Stimulated activated memory B cell treated with anti-CD40 and anti-IgM and Interleukin-4, amounts not matched to agents 10 μg/mL and 1 μg/mL and 100 μg/mL, for 72 hours (primary cell): ENCODE data around the gene RASGRP4.
"Not testable (repeated sequence)": the region's sequence is repeated elsewhere in the genome, so short reads cannot be mapped to it uniquely, and the experiment has no call there.

Experiments used
- ATAC-seq: fragments of 150-1000 bp; cut with Tn5 transposase; 2 replicates; pipeline ENCODE4 v1.10.0; 2021
- H3K27ac Mint-ChIP-seq: one replicate; pipeline ENCODE4 v1.8.0; 2022; ENCODE audit warnings: mild to moderate bottlenecking, mixed read lengths
- H3K27me3 Mint-ChIP-seq: one replicate; pipeline ENCODE4 v1.8.0; 2022; ENCODE audit warnings: mixed read lengths
- H3K36me3 Mint-ChIP-seq: one replicate; pipeline ENCODE4 v1.8.0; 2022; ENCODE audit warnings: mixed read lengths
- H3K4me1 Mint-ChIP-seq: one replicate; pipeline ENCODE4 v1.8.0; 2022; ENCODE audit warnings: mixed read lengths
- H3K4me3 Mint-ChIP-seq: one replicate; pipeline ENCODE4 v1.8.0; 2022; ENCODE audit warnings: mild to moderate bottlenecking, moderate library complexity, mixed read lengths
- H3K9me3 Mint-ChIP-seq: one replicate; pipeline ENCODE4 v1.8.0; 2022; ENCODE audit warnings: mixed read lengths

Gene RASGRP4

DNA sequence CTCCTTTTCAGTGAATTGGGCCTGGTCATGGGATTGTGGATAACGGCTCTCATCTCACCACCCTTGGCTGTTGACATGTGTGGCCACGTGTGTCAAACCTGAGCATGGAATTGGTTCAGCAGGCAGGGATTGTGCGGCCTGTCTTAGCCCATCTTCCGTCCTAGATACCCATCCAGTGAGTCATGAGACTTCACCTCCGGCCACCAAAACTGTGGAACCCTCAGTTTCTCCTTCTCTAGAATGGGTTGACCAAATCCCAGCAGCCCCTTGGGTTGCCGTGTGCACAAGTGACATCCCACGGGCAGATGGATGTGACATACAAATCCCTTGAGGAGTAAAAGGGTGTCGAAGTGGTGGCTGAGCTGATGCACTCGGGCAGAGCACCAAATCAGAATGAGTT lies 44.9 kb downstream of the RASGRP4 start:
- no peaks in the 10 kb centered on the region for H3K9me3 Mint-ChIP-seq
- no peak for ATAC-seq
- H3K27ac Mint-ChIP-seq, result no peak overlapping the region
- peaks cover 24% of the 10 kb centered on the region for H3K27me3 Mint-ChIP-seq
- H3K4me1 Mint-ChIP-seq, result peaks cover 18% of the 10 kb centered on the region
- no peak overlapping the region for H3K4me3 Mint-ChIP-seq
- peaks cover 76% of the 10 kb centered on the region for H3K36me3 Mint-ChIP-seq

DNA sequence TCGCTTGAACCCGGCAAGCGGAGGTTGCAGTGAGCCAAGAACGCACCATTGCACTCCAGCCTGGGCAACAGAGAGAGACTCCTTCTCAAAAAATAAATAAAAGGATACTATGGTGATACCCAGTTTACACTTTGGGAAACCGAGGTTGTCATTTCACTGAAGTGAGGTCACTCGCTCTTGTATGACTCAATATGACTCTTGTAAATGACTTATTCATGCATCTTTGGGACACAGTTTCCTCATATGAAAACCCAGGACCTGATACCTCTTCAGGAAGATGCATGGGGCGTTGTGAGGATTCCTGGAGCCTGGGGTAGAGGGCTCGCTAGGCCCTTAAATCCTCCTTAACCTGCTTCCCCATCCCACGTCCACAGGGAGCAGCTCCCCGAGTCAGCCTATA lies 47.2 kb downstream of the RASGRP4 start:
- Mint-ChIP-seq H3K36me3 (peaks cover 70% of the 10 kb centered on the region), H3K27ac (no peak overlapping the region), H3K4me3 (no peak overlapping the region), H3K4me1 (peaks cover 25% of the 10 kb centered on the region), H3K9me3 (no peaks in the 10 kb centered on the region), H3K27me3 (peaks cover 12% of the 10 kb centered on the region)
- ATAC-seq, result no peak

DNA sequence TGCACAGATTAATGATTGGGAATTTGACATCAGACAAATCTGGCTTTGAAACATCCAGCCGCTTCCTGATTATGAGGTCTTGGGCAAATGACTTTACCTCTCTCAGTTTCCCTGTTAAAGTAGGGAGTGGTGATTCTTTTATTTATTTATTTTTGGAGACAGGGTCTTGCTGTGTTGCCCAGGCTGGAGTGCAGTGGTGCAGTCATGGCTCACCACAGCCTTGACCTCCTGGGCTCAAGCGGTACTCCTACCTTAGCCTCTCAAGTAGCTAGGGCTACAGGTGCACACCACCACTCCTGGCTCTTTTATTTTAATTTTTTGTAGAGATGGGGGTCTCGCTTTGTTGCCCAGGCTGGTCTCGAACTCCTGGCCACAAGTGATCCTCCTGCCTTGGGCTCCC lies 49.0 kb downstream of the RASGRP4 start:
- H3K27ac Mint-ChIP-seq, result no peak overlapping the region
- peaks cover 51% of the 10 kb centered on the region for H3K36me3 Mint-ChIP-seq
- no peaks in the 10 kb centered on the region for H3K27me3 Mint-ChIP-seq
- peaks cover 25% of the 10 kb centered on the region for H3K4me1 Mint-ChIP-seq
- ATAC-seq, result no peak
- H3K4me3 Mint-ChIP-seq, result no peak overlapping the region
- H3K9me3 Mint-ChIP-seq, result no peaks in the 10 kb centered on the region

DNA sequence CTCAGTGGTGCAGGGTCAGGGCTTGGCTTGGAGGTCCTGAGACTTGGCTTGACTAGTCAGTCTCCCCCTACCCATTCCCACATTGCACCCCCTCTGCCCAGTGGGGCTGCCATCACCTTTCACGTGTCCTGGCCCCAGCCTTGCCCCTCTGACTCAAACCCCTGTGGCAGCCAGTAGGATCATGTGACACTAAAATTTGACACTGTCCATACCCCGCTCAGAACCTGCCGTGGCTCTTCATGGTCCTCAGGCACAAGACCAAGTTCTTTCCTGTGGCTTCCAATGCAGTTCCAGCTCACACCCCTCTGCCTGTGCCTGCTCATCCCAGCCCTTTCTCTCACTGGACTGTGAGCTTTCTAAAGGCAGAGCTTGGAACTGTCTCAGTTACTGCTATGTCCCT lies 49.4 kb downstream of the RASGRP4 start:
- H3K4me3 Mint-ChIP-seq, result peak overlapping the region; percentile 45
- no peaks in the 10 kb centered on the region for H3K9me3 Mint-ChIP-seq
- H3K27ac Mint-ChIP-seq, result no peak overlapping the region
- H3K4me1 Mint-ChIP-seq, result peaks cover 25% of the 10 kb centered on the region
- H3K36me3 Mint-ChIP-seq, result peaks cover 47% of the 10 kb centered on the region
- no peaks in the 10 kb centered on the region for H3K27me3 Mint-ChIP-seq
- no peak for ATAC-seq

DNA sequence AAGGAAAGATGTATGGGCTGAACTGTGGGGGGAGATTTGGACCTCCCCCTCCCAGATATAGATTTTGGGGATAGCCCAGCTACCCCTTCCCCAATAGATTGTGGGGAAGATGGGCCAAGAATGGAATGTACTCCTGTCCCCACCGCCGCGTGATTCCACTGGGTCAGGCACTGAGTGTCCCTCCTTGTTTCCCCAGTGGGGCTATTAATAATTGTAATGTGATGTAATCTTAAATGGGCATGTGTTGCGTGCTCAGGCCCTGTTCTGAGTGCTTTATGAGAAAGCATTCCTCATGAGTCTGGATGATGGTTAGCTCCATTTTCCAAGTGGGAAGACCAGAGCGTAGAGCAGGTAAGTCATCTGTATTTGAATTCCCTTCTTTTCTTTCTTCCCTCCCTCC lies 50.3 kb downstream of the RASGRP4 start:
- Mint-ChIP-seq H3K9me3 (no peaks in the 10 kb centered on the region), H3K4me1 (peaks cover 25% of the 10 kb centered on the region), H3K36me3 (peaks cover 38% of the 10 kb centered on the region), H3K27me3 (no peaks in the 10 kb centered on the region), H3K27ac (peak overlapping the region; percentile 96), H3K4me3 (peak overlapping the region; percentile 94)
- ATAC-seq, result no peak

DNA sequence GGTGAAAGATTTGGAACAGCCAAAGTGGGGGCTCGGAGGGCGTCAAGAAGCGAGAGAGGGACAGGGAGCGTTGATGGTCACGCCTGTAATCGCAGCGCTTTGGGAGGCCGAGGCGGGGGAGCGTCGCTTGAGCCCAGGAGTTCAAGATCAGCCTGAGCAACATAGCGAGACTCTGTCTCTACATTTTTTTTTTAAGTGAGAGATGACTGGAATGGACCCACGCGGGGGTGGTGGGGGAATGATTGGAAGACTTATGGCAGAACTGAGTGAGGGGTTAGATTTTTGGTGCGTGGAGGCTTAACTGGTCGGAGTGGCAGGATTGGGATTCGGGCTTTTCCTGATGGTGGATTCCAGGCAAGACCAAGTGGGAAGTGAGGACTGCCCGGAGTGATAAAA lies 50.9 kb downstream of the RASGRP4 start:
- no peak for ATAC-seq
- Mint-ChIP-seq H3K27ac (peak overlapping the region; percentile 96), H3K4me1 (peaks cover 25% of the 10 kb centered on the region), H3K4me3 (peak overlapping the region; percentile 94), H3K27me3 (no peaks in the 10 kb centered on the region), H3K9me3 (no peaks in the 10 kb centered on the region), H3K36me3 (peaks cover 32% of the 10 kb centered on the region)

DNA sequence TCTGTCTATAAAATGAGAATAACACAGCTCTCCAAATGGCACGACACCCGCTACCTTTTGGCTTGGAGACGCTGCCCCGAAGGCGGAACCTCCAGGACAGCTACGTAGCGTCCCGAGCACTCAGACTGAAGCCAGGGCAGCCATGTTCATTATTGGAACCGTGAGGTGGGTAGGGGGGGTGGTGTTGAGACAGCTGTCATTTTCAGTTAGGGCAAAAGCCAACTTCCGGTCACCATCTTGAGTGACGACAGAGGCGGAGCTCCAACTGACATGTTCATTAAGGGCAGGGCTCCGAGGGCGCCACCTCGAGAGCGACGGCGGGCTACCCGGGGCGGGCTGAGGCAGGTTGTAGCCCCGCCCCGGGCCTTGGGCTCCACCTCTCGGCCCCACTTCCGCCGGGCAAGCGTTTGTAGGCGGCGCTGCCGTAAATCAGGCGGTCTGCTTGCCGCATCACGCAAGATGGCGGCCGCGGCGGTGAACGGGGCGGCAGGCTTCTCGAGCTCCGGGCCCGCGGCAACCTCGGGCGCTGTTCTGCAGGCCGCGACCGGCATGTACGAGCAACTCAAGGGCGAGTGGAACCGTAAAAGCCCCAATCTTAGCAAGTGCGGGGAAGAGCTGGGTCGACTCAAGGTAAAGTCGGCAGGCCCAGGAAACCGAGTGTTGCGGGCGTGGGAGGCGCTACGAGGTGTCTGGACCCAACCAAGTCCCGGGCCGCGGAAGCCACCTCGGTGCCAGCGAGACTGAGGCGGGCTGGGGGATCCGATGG lies 51.5 kb downstream of the RASGRP4 start, which contains the start of gene PSMD8:
TSS of gene PSMD8 (plus strand) at position 240 of the 766 bp plus-strand sequence. CDS start at position 271, 31 bp downstream.
- peak; percentile 100 for ATAC-seq
- H3K9me3 Mint-ChIP-seq, result no peaks in the 10 kb centered on the region
- peak within 1 kb of the TSS; percentile 96 for H3K27ac Mint-ChIP-seq
- H3K36me3 Mint-ChIP-seq, result peaks cover 26% of the 10 kb centered on the region
- peaks cover 25% of the 10 kb centered on the region for H3K4me1 Mint-ChIP-seq
- peak within 1 kb of the TSS; percentile 94 for H3K4me3 Mint-ChIP-seq
- no peaks in the 10 kb centered on the region for H3K27me3 Mint-ChIP-seq

DNA sequence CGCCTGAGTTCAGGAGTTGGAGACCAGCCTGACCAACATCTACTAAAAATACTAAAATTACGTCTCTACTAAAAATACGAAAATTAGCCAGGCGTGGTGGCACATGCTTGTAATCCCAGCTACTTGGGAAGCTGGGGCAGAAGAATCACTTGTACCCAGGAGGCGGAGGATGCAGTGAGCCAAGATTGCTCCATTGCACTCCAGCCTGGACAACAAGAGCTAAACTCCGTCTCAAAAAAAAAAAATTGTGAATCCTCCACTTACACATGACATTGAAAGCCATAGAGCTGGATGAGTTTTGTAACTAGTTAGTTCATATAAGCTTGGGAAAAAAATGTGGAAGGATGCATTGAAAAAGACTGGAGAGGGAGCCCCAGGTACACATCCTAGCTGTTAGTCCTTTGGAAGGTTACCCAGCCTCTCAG lies 52.1 kb downstream of the RASGRP4 start:
- H3K9me3 Mint-ChIP-seq, result no peaks in the 10 kb centered on the region
- peak overlapping the region; percentile 96 for H3K27ac Mint-ChIP-seq
- H3K27me3 Mint-ChIP-seq, result no peaks in the 10 kb centered on the region
- peak overlapping the region; percentile 94 for H3K4me3 Mint-ChIP-seq
- peaks cover 20% of the 10 kb centered on the region for H3K36me3 Mint-ChIP-seq
- H3K4me1 Mint-ChIP-seq, result peaks cover 25% of the 10 kb centered on the region
- no peak for ATAC-seq

DNA sequence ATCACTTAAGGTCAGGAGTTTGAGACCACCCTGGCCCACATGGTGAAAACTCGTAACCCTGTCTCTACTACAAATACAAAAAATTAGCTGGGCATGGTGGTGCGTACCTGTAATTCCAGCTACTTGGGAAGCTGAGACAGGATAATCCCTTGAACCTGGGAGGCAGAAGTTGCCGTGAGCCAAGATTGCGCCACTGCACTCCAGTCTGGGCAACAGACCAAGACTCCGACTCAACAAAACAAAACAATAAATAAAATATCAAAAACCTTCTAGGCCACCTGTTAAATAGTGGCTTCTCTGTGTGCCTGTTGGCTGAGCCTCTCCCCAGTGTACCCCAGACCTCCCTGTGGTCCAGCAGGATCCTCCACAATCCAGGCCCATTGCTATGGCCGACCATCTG lies 54.9 kb downstream of the RASGRP4 start:
- H3K4me1 Mint-ChIP-seq, result peaks cover 15% of the 10 kb centered on the region
- ATAC-seq, result no peak
- no peak overlapping the region for H3K27ac Mint-ChIP-seq
- peaks cover 25% of the 10 kb centered on the region for H3K27me3 Mint-ChIP-seq
- peaks cover 10% of the 10 kb centered on the region for H3K36me3 Mint-ChIP-seq
- no peaks in the 10 kb centered on the region for H3K9me3 Mint-ChIP-seq
- H3K4me3 Mint-ChIP-seq, result no peak overlapping the region

DNA sequence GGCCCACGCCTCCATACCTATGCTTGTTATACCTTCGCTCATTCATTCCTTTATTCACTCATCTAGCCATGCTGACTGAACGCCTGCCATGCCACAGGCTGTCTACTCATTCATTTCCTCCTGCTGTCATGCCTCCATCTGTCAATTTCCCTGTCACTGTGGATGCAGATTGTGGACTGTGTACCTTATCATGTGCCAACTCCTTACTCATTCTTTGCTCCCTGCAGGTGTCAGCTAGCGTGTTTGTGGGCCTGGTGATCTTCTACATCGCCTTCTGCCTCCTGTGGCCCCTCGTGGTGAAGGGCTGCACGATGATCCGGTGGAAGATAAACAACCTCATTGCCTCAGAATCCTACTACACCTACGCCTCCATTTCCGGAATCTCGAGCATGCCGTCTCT lies 55.7 kb downstream of the RASGRP4 start:
- Mint-ChIP-seq H3K9me3 (no peaks in the 10 kb centered on the region), H3K36me3 (peaks cover 7% of the 10 kb centered on the region), H3K27ac (no peak overlapping the region), H3K27me3 (peaks cover 27% of the 10 kb centered on the region), H3K4me3 (no peak overlapping the region), H3K4me1 (peaks cover 8% of the 10 kb centered on the region)
- no peak for ATAC-seq

DNA sequence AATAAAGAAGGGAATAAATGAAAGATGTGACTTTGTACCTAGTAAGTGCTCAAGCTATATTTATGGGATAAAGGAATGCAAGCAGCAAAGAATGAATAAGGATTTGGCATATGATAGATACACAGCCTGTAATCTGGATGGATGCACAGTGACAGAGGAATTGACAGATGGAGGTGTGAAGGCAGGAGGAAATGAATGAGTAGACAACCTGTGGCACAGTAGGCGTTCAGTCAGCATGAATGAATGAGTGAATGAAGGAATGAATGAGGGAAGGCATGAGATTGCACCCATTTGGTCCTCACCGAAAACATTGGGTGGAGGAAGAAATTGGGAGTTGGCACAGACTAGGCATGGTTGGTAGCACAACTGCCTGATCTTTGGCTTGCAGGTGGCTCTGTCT lies 56.4 kb downstream of the RASGRP4 start:
- no peak overlapping the region for H3K4me3 Mint-ChIP-seq
- peaks cover under 1% of the 10 kb centered on the region for H3K4me1 Mint-ChIP-seq
- no peak overlapping the region for H3K27ac Mint-ChIP-seq
- H3K27me3 Mint-ChIP-seq, result peaks cover 27% of the 10 kb centered on the region
- no peaks in the 10 kb centered on the region for H3K9me3 Mint-ChIP-seq
- ATAC-seq, result no peak
- peaks cover under 1% of the 10 kb centered on the region for H3K36me3 Mint-ChIP-seq

DNA sequence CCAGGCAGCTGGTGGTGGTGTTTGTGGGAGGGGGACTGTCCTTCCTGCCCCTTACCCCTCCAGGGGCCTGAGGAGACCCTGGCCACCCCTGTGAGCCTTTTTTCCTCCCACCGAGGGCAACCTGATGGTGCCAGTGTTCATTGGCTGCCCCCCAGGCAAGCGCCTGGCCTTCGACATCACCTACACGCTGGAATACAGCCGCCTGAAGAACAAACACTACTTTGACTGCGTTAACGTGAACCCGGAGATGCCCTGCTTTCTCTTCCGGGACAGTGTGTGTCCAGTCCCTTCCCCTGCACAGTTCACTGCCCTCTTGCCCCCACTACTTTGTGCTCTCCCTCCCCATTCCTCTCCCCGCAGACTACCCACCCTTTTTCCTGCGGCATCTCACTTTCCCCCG lies 59.0 kb downstream of the RASGRP4 start:
- H3K9me3 Mint-ChIP-seq, result no peaks in the 10 kb centered on the region
- peaks cover 27% of the 10 kb centered on the region for H3K27me3 Mint-ChIP-seq
- no peak overlapping the region for H3K4me3 Mint-ChIP-seq
- no peak for ATAC-seq
- H3K4me1 Mint-ChIP-seq, result peaks cover 9% of the 10 kb centered on the region
- H3K27ac Mint-ChIP-seq, result no peak overlapping the region
- H3K36me3 Mint-ChIP-seq, result no peaks in the 10 kb centered on the region

DNA sequence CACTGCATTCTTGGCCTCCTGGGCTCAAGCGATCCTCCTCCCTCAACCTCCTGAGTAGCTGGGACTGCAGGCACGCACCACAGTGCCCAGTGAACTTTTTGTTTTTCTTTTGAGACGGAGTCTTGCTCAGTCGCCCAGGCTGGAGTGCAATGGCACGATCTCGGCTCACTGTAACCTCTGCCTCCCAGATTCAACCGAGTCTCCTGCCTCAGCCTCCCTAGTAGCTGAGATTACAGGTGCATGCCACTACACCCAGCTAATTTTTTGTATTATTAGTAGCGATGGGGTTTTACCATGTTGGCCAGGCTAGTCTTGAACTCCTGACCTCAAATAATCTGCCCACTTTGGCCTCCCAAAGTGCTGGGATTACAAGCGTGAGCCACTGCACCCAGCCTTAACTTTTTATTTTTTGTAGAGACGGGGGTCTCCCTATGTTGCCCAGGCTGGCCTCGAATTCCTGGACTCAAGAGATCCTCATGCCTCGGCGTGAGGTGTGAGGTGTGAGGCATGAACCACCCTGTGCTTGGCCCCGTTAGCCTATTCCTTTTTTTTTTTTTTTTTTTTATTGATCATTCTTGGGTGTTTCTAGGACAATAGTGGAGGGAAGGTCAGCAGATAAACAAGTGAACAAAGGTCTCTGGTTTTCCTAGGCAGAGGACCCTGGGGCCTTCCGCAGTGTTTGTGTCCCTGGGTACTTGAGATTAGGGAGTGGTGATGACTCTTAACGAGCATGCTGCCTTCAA lies 62.9 kb downstream of the RASGRP4 start:
- not testable (repeated sequence) for H3K27ac Mint-ChIP-seq, H3K36me3 Mint-ChIP-seq, H3K9me3 Mint-ChIP-seq, ATAC-seq
- Mint-ChIP-seq H3K4me3 (peak overlapping the region; percentile 25), H3K4me1 (peaks cover 24% of the 10 kb centered on the region), H3K27me3 (peaks cover 46% of the 10 kb centered on the region)

DNA sequence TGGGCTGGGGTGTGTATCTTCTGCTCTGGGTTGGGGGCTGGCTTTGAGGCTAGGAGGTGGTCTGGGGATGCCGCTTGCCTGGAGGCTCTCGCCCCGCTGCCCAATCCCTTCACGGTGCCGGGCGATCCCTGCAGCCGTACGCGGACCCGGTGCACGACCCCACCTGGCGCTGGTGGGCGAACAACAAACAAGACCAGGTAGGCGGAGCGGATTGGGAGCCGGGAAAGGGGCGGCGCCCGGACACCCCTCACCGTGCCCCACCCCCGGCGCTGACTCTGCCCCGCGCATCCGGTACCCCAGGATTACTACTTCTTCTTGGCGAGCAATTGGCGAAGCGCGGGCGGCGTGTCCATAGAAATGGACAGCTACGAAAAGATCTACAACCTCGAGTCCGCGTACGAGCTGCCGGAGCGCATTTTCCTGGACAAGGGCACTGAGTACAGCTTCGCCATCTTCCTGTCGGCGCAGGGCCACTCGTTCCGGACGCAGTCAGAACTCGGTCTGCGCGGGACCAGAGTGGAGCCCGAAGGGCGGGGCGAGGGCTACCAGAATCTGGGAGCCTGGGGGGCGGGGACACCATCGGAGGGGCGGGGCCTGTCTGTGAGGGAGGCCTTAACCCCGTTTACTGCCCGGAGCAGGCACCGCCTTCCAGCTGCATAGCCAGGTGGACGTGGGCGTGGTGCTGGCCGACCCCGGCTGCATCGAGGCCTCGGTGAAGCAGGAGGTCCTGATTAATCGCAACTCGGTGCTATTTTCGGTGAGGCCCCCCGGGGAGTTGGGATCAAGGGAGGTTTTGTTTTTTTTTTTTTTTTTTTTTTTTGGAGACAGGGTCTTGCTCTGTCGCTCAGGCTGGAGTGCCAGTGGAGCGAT lies 63.7 kb downstream of the RASGRP4 start:
- Mint-ChIP-seq H3K4me1 (peaks cover 24% of the 10 kb centered on the region), H3K27ac (no peak overlapping the region), H3K4me3 (peak overlapping the region; percentile 86), H3K36me3 (no peaks in the 10 kb centered on the region), H3K27me3 (peaks cover 38% of the 10 kb centered on the region), H3K9me3 (no peaks in the 10 kb centered on the region)
- ATAC-seq, result peak; percentile 81

DNA sequence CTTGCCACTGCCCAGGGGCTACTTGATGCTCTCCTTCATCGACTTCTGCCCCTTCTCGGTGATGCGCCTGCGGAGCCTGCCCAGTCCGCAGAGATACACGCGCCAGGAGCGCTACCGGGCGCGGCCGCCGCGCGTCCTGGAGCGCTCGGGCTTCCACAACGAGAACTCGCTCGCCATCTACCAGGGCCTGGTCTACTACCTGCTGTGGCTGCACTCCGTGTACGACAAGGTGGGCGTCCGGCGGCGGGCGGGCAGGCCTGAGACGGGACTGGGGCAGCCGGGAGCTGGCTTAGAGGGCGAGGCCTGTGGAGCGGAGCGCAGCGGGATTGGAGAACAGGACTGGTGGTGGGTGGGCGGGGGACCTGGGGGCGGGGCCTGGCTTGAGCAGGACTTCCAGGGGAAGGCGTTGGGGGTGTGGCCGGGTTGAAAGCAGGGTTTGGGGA lies 64.4 kb downstream of the RASGRP4 start:
- H3K4me1 Mint-ChIP-seq, result peaks cover 24% of the 10 kb centered on the region
- H3K4me3 Mint-ChIP-seq, result peak overlapping the region; percentile 86
- H3K27ac Mint-ChIP-seq, result no peak overlapping the region
- H3K9me3 Mint-ChIP-seq, result no peaks in the 10 kb centered on the region
- ATAC-seq, result peak; percentile 85
- H3K27me3 Mint-ChIP-seq, result peaks cover 34% of the 10 kb centered on the region
- H3K36me3 Mint-ChIP-seq, result no peaks in the 10 kb centered on the region
